ENCODE measurements around the gene COL20A1.
A peak's percentile ranks its signal among the peaks of the same experiment; 100 is the strongest.

GRCh38 chr20:63309261-63310071, 16.5 kb downstream of the COL20A1 start:
- TF ChIP-seq POLR2AphosphoS5 (IDR thresholded peaks at IDR 0.05) (no peak), CTCF (IDR thresholded peaks at IDR 0.05) (peak; percentile 55 to 89 (median 67)), EP300 (IDR thresholded peaks at IDR 0.05) (no peak)

Measured in esophagus muscularis mucosa (tissue), 4 donors.